K562 (cell line): ENCODE results near the gene NDOR1. TPM values are rescaled to one million over a fixed set of nuclear protein-coding genes. Genes with fewer than 3 reads are reported as not detected.

Experiments
- ATAC-seq: fragments of 200-7000 bp; cut with Tn5 transposase; 3 replicates; pipeline ENCODE4 v1.9.1; 2020; ENCODE audit warnings: moderate library complexity
- BruUV-seq: library from RNA; stranded (reverse); fragments of 400-500 nt; replicated peaks from 2 replicates; lab custom pipeline; 2021; lab: Mats Ljungman, UMichigan
- CTCF ChIA-PET: fragments of 300-600 bp; formaldehyde crosslinking; extraction: SDS; loops from one replicate; lab custom pipeline; 2021; ENCODE audit warnings: low intra/inter-chr PET ratio; lab: Yijun Ruan, JAX
- POLR2A ChIA-PET: fragments of 300-600, 350-650 bp; sonication (Branson Sonifier 250); formaldehyde crosslinking; extraction: SDS; loops from one replicate; lab custom pipeline; 2021; ENCODE audit warnings: antibody characterized with exemption, inconsistent platforms; lab: Yijun Ruan, JAX
- DNase-seq, 4 experiments: peaks; one replicate each; pipeline versions ENCODE4 v3.0.0 to v3.0.0-alpha.2; 2011 to 2018; ENCODE audit warnings: low spot score in 3 of 4, mixed read lengths in 3 of 4; ENCODE audit errors: extremely low read depth in 1 of 4
- FAIRE-seq: peaks from 2 replicates; lab custom pipeline; 2011; peaks lifted over from hg19 to GRCh38; lab: Jason Lieb, UNC
- H2AFZ ChIP-seq: 2 replicates; pipeline ENCODE4 v1.6.0; 2011; ENCODE audit warnings: low read depth, low read length, control low read depth, inconsistent platforms
- H3K27ac ChIP-seq: fragments of 200-600 bp; 3 replicates; pipeline ENCODE4 v1.8.0; 2011; ENCODE audit warnings: low read depth, mild to moderate bottlenecking, control low read depth, inconsistent platforms, low read length, moderate library complexity, mixed read lengths; ENCODE audit errors: extremely low read depth
- H3K27me3 ChIP-seq, 2 experiments: fragments of 300-600 bp in 1 of 2; 2 replicates in 1 of 2; 3 replicates in 1 of 2; pipeline versions ENCODE4 v1.6.0 to v1.8.0; 2011; ENCODE audit warnings: inconsistent platforms in 2 of 2, low read length in 2 of 2, mild to moderate bottlenecking in 1 of 2, mixed read lengths in 1 of 2, moderate library complexity in 1 of 2; ENCODE audit not compliant: control insufficient read depth in 2 of 2, insufficient read depth in 2 of 2
- H3K36me3 ChIP-seq: fragments of 300-600 bp; 3 replicates; pipeline ENCODE4 v1.8.0; 2011; ENCODE audit warnings: mild to moderate bottlenecking, low read length, inconsistent platforms; ENCODE audit not compliant: control insufficient read depth, insufficient read depth
- H3K4me1 ChIP-seq, 2 experiments: fragments of 200-600 bp in 1 of 2; replicated peaks in 1 of 2; 2 replicates in 1 of 2; 3 replicates in 1 of 2; pipeline versions ENCODE4 v1.5.1 to v1.8.0; 2011; ENCODE audit warnings: inconsistent platforms in 2 of 2, low read length in 2 of 2, mild to moderate bottlenecking in 1 of 2, mixed read lengths in 1 of 2, moderate library complexity in 1 of 2; ENCODE audit not compliant: control insufficient read depth in 2 of 2, insufficient read depth in 2 of 2
- H3K4me2 ChIP-seq: 2 replicates; pipeline ENCODE4 v1.6.1; 2011; ENCODE audit warnings: low read length, control low read depth, inconsistent platforms, mixed read lengths; ENCODE audit not compliant: insufficient read depth
- H3K4me3 ChIP-seq: fragments of 200-600 bp; sonication (generic), shearing (Covaris generic); 2 replicates; pipeline ENCODE4 v1.5.1; 2016; ENCODE audit warnings: control low read depth, inconsistent platforms
- H3K79me2 ChIP-seq: fragments of 200-600 bp; 3 replicates; pipeline ENCODE4 v1.8.0; 2011; ENCODE audit warnings: low read length, inconsistent platforms; ENCODE audit not compliant: control insufficient read depth, insufficient read depth
- H3K9ac ChIP-seq, 2 experiments: 2 replicates each; pipeline versions ENCODE4 v1.6.0 to v1.6.1; 2011; ENCODE audit warnings: low read depth in 2 of 2, low read length in 2 of 2, control low read depth in 1 of 2, inconsistent platforms in 1 of 2, mild to moderate bottlenecking in 1 of 2, mixed read lengths in 1 of 2; ENCODE audit not compliant: insufficient read depth in 1 of 2
- H3K9me1 ChIP-seq: one replicate; pipeline ENCODE4 v1.6.0; 2011; ENCODE audit warnings: inconsistent platforms, mild to moderate bottlenecking, low read length, moderate library complexity; ENCODE audit not compliant: control insufficient read depth, insufficient read depth
- H3K9me3 ChIP-seq: replicated peaks from 2 replicates; pipeline ENCODE4 v1.5.1; 2011; ENCODE audit warnings: low read depth, low read length, inconsistent platforms; ENCODE audit not compliant: control insufficient read depth, insufficient read depth
- H4K20me1 ChIP-seq: replicated peaks from 2 replicates; pipeline ENCODE4 v1.6.1; 2011; ENCODE audit warnings: low read length, inconsistent platforms, mixed read lengths; ENCODE audit not compliant: control insufficient read depth, insufficient read depth
- ARHGAP35 ChIP-seq: fragments of 450-650 bp; IDR thresholded peaks from 2 replicates; pipeline ENCODE4 v1.6.1; 2018; ENCODE audit not compliant: partially characterized antibody
- BRF1 ChIP-seq: IDR thresholded peaks from 3 replicates; pipeline ENCODE4 v1.6.1; 2011; ENCODE audit warnings: borderline replicate concordance, mild to moderate bottlenecking; ENCODE audit not compliant: insufficient read length; ENCODE audit errors: extremely low read depth
- KAT8 ChIP-seq: fragments of 450-650 bp; IDR thresholded peaks from 2 replicates; pipeline ENCODE4 v1.6.1; 2016; ENCODE audit warnings: low read depth, mild to moderate bottlenecking
- KHSRP ChIP-seq: fragments of 450-650 bp; IDR thresholded peaks from 2 replicates; pipeline ENCODE4 v1.6.1; 2017
- KLF13 ChIP-seq: fragments of 450-650 bp; IDR thresholded peaks from 2 replicates; pipeline ENCODE4 v1.6.1; 2016; ENCODE audit warnings: missing genetic modification characterization, low read depth, mild to moderate bottlenecking, missing compliant biosample characterization, moderate library complexity, borderline replicate concordance
- L3MBTL2 ChIP-seq: fragments of 450-650 bp; IDR thresholded peaks from 2 replicates; pipeline ENCODE4 v1.6.1; 2016; ENCODE audit warnings: mild to moderate bottlenecking, moderate library complexity
- POLR2B ChIP-seq: fragments of 450-650 bp; IDR thresholded peaks from 2 replicates; pipeline ENCODE4 v1.6.1; 2018; ENCODE audit warnings: low read depth; ENCODE audit not compliant: partially characterized antibody
- TAF1 ChIP-seq: IDR thresholded peaks from 2 replicates; pipeline ENCODE4 v1.6.1; 2011; ENCODE audit warnings: mild to moderate bottlenecking, low read length, moderate library complexity; ENCODE audit not compliant: insufficient read depth, control insufficient read depth, severe bottlenecking; ENCODE audit errors: extremely low read depth
- ZNF551 ChIP-seq: fragments of 250-450 bp; sonication (Bioruptor Pico); IDR thresholded peaks from 2 replicates; pipeline ENCODE4 v1.5.0; 2021; ENCODE audit warnings: mild to moderate bottlenecking, moderate library complexity
- WGBS: fragments of 100-300 bp; shearing (Covaris generic); methylation state at CpG from one replicate; pipeline ENCODE4 v1.1.6; 2016; ENCODE audit warnings: low coverage, mixed read lengths; ENCODE audit not compliant: insufficient coverage; ENCODE audit errors: missing lambda C conversion rate; 5-methylcytosine and 5-hydroxymethylcytosine counted together
- in situ Hi-C: fragments of 300-500 bp; cut with MboI; formaldehyde crosslinking; loops from 4 replicates; pipeline ENCODE4 v1.15.0; 2018; ENCODE audit warnings: inconsistent platforms, mixed read lengths
- intact Hi-C: fragments of 100-400 bp; cut with micrococcal nuclease; formaldehyde crosslinking; loops from 2 replicates; pipeline ENCODE4 v1.14.2; 2022
- polyA plus RNA-seq, 8 experiments: library from polyadenylated mRNA; depleted of rRNA in 4 of 8; stranded (reverse) in 5 of 8; unstranded in 3 of 8; fragments of >200 nt; fragmentation: Nextera tagmentation in 2 of 8; fragmentation: Illumina TruSeq in 1 of 8; extraction: Ambion mirVana in 2 of 8; extraction: Trizol in 1 of 8; gene quantifications; 2 replicates each; pipeline versions ENCODE4 v1.2.1 to v1.2.3, GENCODE V29; 2011 to 2014; ENCODE audit warnings: inconsistent platforms in 1 of 8, missing spikeins in 1 of 8
- total RNA-seq, 7 experiments: library from RNA; depleted of rRNA in 6 of 7; stranded (reverse); fragments of >200 nt in 6 of 7; fragmentation: Illumina TruSeq in 2 of 7; extraction: Trizol in 2 of 7; gene quantifications; 2 replicates each; pipeline versions ENCODE4 v1.2.1 to v1.2.3, GENCODE V29; 2011 to 2021; ENCODE audit warnings: low replicate concordance in 1 of 7
- TF ChIP-seq, protein P1 (sequence below): sonication (generic); formaldehyde crosslinking; IDR thresholded peaks from 2 replicates; pipeline ENCODE4 v1.8.0; 2022; ENCODE audit warnings: mild to moderate bottlenecking, missing genetic modification reagents, borderline replicate concordance
- TF ChIP-seq, protein P2 (sequence below): IDR thresholded peaks from 2 replicates; pipeline ENCODE4 v1.6.1; 2011; ENCODE audit warnings: borderline replicate concordance, low read depth, mild to moderate bottlenecking, moderate library complexity, low read length; ENCODE audit not compliant: insufficient read depth, poor library complexity, severe bottlenecking

The NDOR1 gene
- total and polyA plus RNA-seq, 9 of the 15 experiments (the other 6 are each of a cell fraction or from before 2014, with no cell fraction given): 0.06 to 36.9 (median 6.9) TPM

DNA sequence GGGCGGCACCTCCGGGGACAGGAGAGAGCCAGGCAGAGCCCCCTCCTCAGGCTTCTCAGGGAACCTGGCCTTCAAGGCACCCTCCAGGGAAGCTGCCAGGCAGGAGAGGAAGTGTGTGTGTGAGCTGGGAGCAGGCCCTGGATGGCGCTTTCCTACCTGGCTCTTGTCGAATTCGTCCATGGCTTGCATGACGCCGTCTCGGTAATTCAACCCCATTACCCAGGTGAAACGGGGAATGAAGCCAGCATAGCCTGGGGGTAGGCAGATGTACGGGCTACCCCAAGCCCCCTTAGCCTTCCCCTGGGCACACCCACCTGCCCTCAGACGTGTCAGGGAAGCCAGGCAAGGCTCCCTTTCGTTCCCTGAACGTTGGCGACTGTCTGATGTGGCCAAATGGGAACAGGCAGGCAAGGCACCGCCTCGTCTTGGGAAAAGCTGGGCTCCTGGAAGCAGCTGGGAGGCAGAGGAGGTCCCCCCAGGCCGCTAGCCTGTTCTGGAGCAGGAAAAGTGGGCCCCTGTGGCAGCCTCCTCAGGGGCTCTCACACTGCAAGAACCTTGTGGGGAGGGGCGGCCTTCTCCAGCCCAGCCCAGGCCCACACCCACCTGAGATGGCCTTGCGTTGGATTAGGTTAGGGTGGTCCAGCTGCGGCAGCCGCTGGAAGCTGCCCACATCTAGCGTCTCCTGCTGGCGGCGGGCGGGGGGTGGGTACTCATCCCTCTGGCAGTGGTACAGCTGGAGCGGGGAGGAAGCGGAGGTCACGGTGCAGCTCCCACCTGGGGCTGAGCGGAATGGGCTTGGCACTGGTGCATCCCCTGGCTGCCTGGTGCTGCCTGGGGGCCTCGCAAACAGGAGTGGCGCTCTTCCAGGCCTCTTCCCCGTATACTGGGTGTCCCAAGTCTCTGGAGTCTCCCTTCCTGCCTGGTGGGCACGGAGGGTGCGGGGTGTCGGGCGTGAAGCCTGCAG, 39.3 kb downstream of the NDOR1 start (continued):
- no peak for TF ChIP-seq TAF1
- TF ChIP-seq, protein P1, sequence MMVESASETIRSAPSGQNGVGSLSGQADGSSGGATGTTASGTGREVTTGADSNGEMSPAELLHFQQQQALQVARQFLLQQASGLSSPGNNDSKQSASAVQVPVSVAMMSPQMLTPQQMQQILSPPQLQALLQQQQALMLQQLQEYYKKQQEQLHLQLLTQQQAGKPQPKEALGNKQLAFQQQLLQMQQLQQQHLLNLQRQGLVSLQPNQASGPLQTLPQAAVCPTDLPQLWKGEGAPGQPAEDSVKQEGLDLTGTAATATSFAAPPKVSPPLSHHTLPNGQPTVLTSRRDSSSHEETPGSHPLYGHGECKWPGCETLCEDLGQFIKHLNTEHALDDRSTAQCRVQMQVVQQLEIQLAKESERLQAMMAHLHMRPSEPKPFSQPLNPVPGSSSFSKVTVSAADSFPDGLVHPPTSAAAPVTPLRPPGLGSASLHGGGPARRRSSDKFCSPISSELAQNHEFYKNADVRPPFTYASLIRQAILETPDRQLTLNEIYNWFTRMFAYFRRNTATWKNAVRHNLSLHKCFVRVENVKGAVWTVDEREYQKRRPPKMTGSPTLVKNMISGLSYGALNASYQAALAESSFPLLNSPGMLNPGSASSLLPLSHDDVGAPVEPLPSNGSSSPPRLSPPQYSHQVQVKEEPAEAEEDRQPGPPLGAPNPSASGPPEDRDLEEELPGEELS (CRISPR knock-in tag): 0 out of 2 replicates have a peak, but pooled peaks have one; percentile 33

DNA sequence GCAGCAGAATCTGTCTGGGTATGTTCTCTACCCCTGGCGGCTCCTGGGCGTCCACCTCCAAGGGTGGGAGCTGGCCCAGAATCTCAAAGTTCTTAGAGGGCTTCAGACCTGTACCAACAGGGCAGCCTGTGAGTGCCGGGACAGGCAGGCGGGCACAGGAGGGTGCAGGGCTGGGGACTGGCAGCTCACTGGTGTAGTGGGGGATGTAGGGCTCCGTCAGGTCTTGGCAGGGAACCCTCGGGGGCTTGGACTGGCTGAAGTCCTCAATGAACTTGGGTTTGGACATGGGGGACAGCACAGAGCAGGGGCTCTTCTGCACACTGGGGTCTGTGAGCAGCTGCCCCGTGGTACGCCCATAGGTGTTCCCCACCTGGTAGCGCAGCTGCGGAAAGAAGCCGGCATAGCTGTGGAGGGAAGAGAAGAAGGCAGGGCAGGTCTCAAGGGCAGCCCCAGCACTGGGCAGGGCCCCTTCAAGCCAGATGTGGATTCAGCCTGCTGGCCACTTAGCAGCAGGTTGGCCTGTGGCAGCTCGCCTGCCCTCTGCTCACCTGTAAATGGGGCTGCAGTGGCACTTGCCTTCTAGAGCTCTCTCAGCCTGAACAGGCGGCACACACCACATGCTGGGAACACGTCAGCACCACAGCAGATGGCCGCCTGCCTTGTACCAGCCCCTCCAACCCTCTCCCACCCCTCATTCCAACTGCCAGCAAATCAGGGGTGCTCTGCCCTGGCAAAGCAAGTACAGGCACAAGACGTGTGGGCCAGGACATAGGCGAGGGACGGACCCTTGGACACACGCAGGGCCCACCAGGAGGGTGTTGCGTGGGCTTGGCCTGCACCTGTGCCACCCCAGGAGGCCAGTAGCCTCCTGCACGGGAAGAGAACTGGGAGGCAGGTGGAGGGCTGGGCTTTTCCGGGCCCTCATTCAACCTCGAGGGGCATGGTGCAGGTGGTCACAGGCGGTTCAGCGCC, 40.2 kb downstream of the NDOR1 start:
- Histone ChIP-seq H3K27me3 (no peaks in the 10 kb centered on the region), H2AFZ (no peak overlapping the region), H3K9me1 (peaks cover 4% of the 10 kb centered on the region), H3K27ac (no peak overlapping the region), H3K4me1 (peaks cover 18 to 67% of the 10 kb centered on the region in 2 experiments; a peak in 4 of 5 replicates), H3K9ac (peak overlapping the region in 1 of 2 experiments; percentile 83; a peak in 2 of 4 replicates), H3K9me3 (no peaks in the 10 kb centered on the region), H3K79me2 (peaks cover 30% of the 10 kb centered on the region), H3K4me3 (no peak overlapping the region), H4K20me1 (peaks cover 30% of the 10 kb centered on the region), H3K4me2 (no peak overlapping the region), H3K36me3 (peaks cover 26% of the 10 kb centered on the region)
- in situ Hi-C loops: loop anchor here (25.0 kb wide), 1 partner anchor 458 kb away; the partner anchor contains the start of genes CCDC183 and TMEM141
- FAIRE-seq (no peak), ATAC-seq (no peak), DNase-seq (no peak)
- WGBS: 68% methylated on average over 20 of the region's 25 CpGs
- ChIA-PET CTCF (no interaction called here), POLR2A (interaction anchor here (0.5 to 6.5 kb wide), 9 partner anchors 8 to 468 kb away, joined by 3 to 221 read pairs (median 3); partner anchors contain the start of genes NELFB and STPG3)
- intact Hi-C loops: loop anchor here (10.0 kb wide), 1 partner anchor 461 kb away; no protein-coding TSS in a partner anchor
- BruUV-seq: no TSS peak
- TF ChIP-seq BRF1 (no peak), KAT8 (no peak), ARHGAP35 (no peak), POLR2B (no peak), ZNF551 (CRISPR knock-in tag) (no peak), KHSRP (no peak), KLF13 (tag) (no peak), L3MBTL2 (no peak)
- TF ChIP-seq, protein P2, sequence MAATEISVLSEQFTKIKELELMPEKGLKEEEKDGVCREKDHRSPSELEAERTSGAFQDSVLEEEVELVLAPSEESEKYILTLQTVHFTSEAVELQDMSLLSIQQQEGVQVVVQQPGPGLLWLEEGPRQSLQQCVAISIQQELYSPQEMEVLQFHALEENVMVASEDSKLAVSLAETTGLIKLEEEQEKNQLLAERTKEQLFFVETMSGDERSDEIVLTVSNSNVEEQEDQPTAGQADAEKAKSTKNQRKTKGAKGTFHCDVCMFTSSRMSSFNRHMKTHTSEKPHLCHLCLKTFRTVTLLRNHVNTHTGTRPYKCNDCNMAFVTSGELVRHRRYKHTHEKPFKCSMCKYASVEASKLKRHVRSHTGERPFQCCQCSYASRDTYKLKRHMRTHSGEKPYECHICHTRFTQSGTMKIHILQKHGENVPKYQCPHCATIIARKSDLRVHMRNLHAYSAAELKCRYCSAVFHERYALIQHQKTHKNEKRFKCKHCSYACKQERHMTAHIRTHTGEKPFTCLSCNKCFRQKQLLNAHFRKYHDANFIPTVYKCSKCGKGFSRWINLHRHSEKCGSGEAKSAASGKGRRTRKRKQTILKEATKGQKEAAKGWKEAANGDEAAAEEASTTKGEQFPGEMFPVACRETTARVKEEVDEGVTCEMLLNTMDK: no peak
